Skin epidermis (tissue), 12 donors: ENCODE data around the gene KHDC4.

Experiments used
- H3K27ac ChIP-seq, 21 experiments: fragments of 200-600 bp; sonication (generic) in 11 of 21; one replicate each; pipeline ENCODE4 v1.5.0; 2020; ENCODE audit warnings: mild to moderate bottlenecking in 3 of 21, inconsistent platforms in 2 of 21, moderate library complexity in 2 of 21
- H3K4me3 ChIP-seq, 7 experiments: fragments of 200-600 bp; sonication (generic) in 2 of 7; one replicate each; pipeline ENCODE4 v1.5.0; 2020; ENCODE audit warnings: inconsistent platforms in 2 of 7, mild to moderate bottlenecking in 2 of 7, moderate library complexity in 1 of 7

Gene KHDC4

GRCh38 chr1:155947292-155947691 lies 13.1 kb upstream of the KHDC4 start:
- H3K27ac ChIP-seq = peak overlapping the region in 13 of 21 experiments; percentile 6 to 91 (median 58)
- H3K4me3 ChIP-seq = no peak overlapping the region

- Histone ChIP-seq H3K27ac (peak overlapping the region in 14 of 21 experiments; percentile 1 to 91 (median 58)), H3K4me3 (no peak overlapping the region)
Measured at GRCh38 chr1:155946633-155947219, 12.5 kb upstream of the KHDC4 start.

GRCh38 chr1:155944444-155944799 lies 10.2 kb upstream of the KHDC4 start:
- Histone ChIP-seq H3K27ac (peak overlapping the region in 6 of 21 experiments; percentile 20 to 91 (median 76)), H3K4me3 (no peak overlapping the region)

DNA sequence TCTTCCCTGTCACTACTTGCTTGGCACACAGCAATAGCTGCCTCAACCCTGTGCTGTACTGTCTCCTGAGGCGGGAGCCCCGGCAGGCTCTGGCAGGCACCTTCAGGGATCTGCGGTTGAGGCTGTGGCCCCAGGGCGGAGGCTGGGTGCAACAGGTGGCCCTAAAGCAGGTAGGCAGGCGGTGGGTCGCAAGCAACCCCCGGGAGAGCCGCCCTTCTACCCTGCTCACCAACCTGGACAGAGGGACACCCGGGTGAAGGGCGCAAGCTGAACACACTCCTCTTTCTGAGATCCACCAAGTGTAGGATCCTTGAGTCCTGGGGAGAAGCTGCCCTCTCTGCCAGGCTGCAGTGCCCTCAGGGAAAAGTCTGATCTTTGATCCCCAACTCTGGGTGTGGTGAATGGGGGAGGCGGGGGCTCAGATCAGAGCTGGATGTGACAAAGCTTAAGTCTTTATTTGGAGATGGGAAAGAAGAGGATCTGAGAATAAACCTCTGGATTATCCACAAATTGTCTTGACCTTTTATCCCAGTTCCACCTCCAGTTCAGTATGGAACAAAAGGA lies 8.4 kb upstream of the KHDC4 start:
- Histone ChIP-seq H3K4me3 (no peak overlapping the region), H3K27ac (peak overlapping the region in 3 of 21 experiments; percentile 13 to 55 (median 47))

- peak overlapping the region in 11 of 21 experiments; percentile 13 to 75 (median 54) for H3K27ac ChIP-seq
- H3K4me3 ChIP-seq = no peak overlapping the region
Measured at GRCh38 chr1:155941845-155942531, 7.8 kb upstream of the KHDC4 start.

GRCh38 chr1:155940993-155941844 lies 7.0 kb upstream of the KHDC4 start, which contains the start of gene RXFP4:
Gene RXFP4 (plus strand): TSS chr1:155941638. CDS start chr1:155941710, 72 bp downstream.
- peak within 1 kb of the TSS in 20 of 21 experiments; percentile 11 to 75 (median 54) for H3K27ac ChIP-seq
- no peak within 1 kb of the TSS for H3K4me3 ChIP-seq

GRCh38 chr1:155940482-155940992 lies 6.3 kb upstream of the KHDC4 start:
- Histone ChIP-seq H3K4me3 (no peak overlapping the region), H3K27ac (peak overlapping the region in 15 of 21 experiments; percentile 4 to 75 (median 60))

GRCh38 chr1:155938220-155938627 lies 4.0 kb upstream of the KHDC4 start:
- no peak overlapping the region for H3K27ac ChIP-seq
- H3K4me3 ChIP-seq = no peak overlapping the region

DNA sequence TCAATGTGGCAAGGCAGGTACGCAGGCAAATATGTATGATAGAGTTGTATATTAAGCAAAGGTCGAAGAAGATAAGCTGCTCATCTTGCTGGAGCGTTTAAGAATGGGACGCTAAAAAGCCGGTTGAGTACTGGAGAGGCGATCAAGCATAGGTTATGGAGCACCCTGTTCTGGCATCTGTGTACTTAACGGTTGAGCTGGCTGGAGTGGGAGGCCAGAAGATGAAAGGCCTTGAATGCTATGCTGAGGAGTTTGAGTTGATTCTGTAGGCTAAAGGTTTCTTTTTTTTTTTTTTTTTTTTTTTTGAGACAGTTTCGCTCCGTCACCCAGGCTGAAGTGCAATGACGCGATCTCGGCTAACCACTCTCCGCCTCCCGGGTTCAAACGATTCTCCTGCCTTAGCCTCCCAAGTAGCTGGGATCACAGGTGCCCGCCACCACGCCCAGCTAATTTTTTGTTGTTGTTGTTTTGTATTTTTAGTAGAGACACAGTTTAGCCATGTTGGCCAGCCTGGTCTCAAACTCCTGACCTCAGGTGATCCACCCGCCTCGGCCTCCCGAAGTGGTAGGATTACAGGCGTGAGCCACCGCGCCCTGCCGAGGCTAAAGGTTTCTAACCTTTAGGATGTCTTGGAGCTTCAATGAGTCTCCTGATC lies 850 bp upstream of the KHDC4 start:
- Histone ChIP-seq H3K4me3 (peak overlapping the region; percentile 64 to 94 (median 84)), H3K27ac (peak overlapping the region in 20 of 21 experiments; percentile 50 to 98 (median 92))

- Histone ChIP-seq H3K4me3 (peak overlapping the region; percentile 64 to 94 (median 84)), H3K27ac (peak overlapping the region; percentile 69 to 99 (median 93))
Measured at GRCh38 chr1:155933591-155934096, 569 bp downstream of the KHDC4 start.

- peak overlapping the region in 5 of 21 experiments; percentile 2 to 99 (median 20) for H3K27ac ChIP-seq
Measured at GRCh38 chr1:155932487-155932886, 1.7 kb downstream of the KHDC4 start.

DNA sequence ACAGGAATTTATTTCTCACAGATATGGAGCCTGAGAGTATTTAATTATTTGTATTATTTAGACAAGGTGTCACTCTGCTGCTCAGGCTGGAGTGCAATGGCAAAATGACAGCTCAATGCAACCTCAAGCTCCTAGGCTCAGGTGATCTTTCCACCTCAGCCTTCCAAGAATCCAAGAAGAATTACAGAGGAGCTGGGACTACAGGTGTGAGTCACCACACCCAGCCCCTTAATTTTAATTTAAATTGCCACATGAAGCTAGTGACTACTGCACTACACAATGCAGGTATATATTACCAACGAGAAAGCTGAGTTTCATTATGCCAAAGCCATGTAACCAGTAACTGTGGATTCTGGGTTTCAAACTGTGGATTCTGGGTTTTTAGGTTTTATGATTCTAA lies 2.1 kb downstream of the KHDC4 start:
- no peak overlapping the region for H3K4me3 ChIP-seq
- H3K27ac ChIP-seq = peak overlapping the region in 3 of 21 experiments; percentile 37 to 99 (median 52)

More at GRCh38 chr1:155932487-155932886, 1.7 kb downstream of the KHDC4 start:
- peak overlapping the region in 5 of 7 experiments; percentile 72 to 94 (median 88) for H3K4me3 ChIP-seq

DNA sequence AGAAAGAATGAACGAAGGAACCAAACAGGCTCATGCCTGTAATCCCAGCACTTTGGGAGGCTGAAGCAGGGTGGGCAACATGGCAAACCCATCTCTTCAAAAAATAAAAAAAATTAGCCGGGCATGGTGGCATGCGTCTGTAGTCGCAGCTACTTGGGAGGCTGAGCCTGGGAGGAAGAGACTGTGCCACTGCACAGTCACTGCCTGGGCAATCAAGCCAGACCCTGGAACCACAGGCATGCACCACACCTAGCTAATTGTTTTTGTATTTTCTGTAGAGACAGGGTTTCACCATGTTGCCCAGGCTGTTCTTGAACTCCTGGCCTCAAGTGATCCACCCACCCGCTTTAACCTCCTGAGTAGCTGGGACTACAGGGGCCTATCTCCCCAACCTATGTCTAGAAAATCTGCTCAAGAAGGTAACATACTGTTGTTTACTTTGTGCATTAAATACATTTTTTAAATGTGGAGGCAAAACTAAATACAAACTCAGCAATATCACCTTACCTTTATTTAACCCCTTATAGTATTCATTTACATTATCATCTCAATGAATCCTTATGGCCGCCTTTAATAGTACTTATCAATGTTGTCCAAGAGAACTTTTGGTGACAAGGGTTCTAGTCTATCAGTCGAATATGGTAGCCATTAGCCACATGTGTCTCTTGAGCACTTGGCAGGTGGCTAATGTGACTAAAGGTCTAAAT lies 2.7 kb downstream of the KHDC4 start:
- Histone ChIP-seq H3K4me3 (peak overlapping the region in 1 of 7 experiments; percentile 4), H3K27ac (peak overlapping the region in 3 of 21 experiments; percentile 1 to 99 (median 37))

GRCh38 chr1:155930725-155931124 lies 3.5 kb downstream of the KHDC4 start:
- peak overlapping the region in 1 of 7 experiments; percentile 4 for H3K4me3 ChIP-seq
- H3K27ac ChIP-seq = peak overlapping the region in 2 of 21 experiments; percentile 37 to 99

DNA sequence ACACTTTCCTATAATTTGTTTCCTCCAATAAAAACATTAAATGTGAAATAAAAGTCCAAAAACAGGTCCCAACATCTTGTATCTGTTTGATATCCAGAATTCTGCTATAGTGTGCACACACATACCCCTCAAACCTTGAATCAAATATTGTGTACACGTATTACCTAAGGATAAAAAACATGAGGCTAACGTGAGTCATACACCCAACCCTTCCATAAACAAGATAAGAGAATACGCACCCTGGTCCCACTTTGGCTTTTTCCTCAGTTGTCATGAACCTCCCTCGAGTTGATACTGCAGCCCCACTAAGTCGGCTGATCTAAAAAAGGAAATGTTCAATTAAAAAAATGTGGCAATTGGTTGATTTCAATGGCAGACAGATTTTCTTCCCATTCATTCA lies 5.2 kb downstream of the KHDC4 start:
- Histone ChIP-seq H3K4me3 (no peak overlapping the region), H3K27ac (no peak overlapping the region)

- Histone ChIP-seq H3K27ac (no peak overlapping the region), H3K4me3 (no peak overlapping the region)
Measured at GRCh38 chr1:155925506-155925905, 8.7 kb downstream of the KHDC4 start.

- Histone ChIP-seq H3K4me3 (no peak overlapping the region), H3K27ac (no peak overlapping the region)
Measured at GRCh38 chr1:155920717-155921116, 13.5 kb downstream of the KHDC4 start.

- Histone ChIP-seq H3K27ac (no peak overlapping the region), H3K4me3 (no peak overlapping the region)
Measured at GRCh38 chr1:155919801-155920200, 14.4 kb downstream of the KHDC4 start.
